Kidney (tissue), 14 donors: ENCODE data around the gene ZFP57. TPM values are rescaled to one million over a fixed set of nuclear protein-coding genes. Genes with fewer than 3 reads are reported as not detected.

ENCODE experiments used
- DNase-seq, 5 donors: peaks; one replicate each; pipeline ENCODE4 v3.0.0-alpha.2; 2013 to 2020
- FAIRE-seq: peaks from 2 replicates; lab custom pipeline; 2012; peaks lifted over from hg19 to GRCh38; lab: Jason Lieb, UNC
- H3K27ac ChIP-seq, 2 donors: one replicate each; pipeline ENCODE4 v1.7.0; 2013; ENCODE audit warnings: low read depth in 2 of 2, low read length in 2 of 2, inconsistent platforms in 1 of 2
- H3K27me3 ChIP-seq: one replicate; pipeline ENCODE4 v1.7.1; 2013; ENCODE audit warnings: low read length, inconsistent platforms; ENCODE audit not compliant: control insufficient read depth, insufficient read depth
- H3K36me3 ChIP-seq, 3 donors: one replicate each; pipeline versions ENCODE4 v1.7.0 to v1.7.1; 2013; ENCODE audit warnings: low read length in 3 of 3, control low read depth in 1 of 3, inconsistent platforms in 1 of 3; ENCODE audit not compliant: insufficient read depth in 3 of 3, control insufficient read depth in 2 of 3
- H3K4me1 ChIP-seq, 3 donors: one replicate each; pipeline versions ENCODE4 v1.7.0 to v1.7.1; 2013; ENCODE audit warnings: low read length in 3 of 3, inconsistent platforms in 1 of 3, low read depth in 1 of 3; ENCODE audit not compliant: control insufficient read depth in 2 of 3, insufficient read depth in 2 of 3
- H3K4me3 ChIP-seq, 3 donors: one replicate each; pipeline versions ENCODE4 v1.7.0 to v1.8.1; 2013; ENCODE audit warnings: low read length in 3 of 3, control low read depth in 1 of 3, inconsistent platforms in 1 of 3
- H3K9ac ChIP-seq, 3 donors: one replicate each; pipeline versions ENCODE4 v1.7.0 to v1.7.1; 2013; ENCODE audit warnings: low read length in 3 of 3, control low read depth in 1 of 3, inconsistent platforms in 1 of 3
- H3K9me3 ChIP-seq, 3 donors: one replicate each; pipeline versions ENCODE4 v1.7.0 to v1.7.1; 2013; ENCODE audit warnings: low read length in 3 of 3, control low read depth in 1 of 3, inconsistent platforms in 1 of 3; ENCODE audit not compliant: control insufficient read depth in 2 of 3, insufficient read depth in 1 of 3
- CTCF ChIP-seq: IDR thresholded peaks from 3 replicates; pipeline ENCODE4 v1.5.1; 2012; ENCODE audit warnings: mild to moderate bottlenecking, moderate library complexity, borderline replicate concordance; ENCODE audit not compliant: insufficient read depth; ENCODE audit errors: extremely low read depth
- intact Hi-C: fragments of 100-400 bp; cut with DNase I; formaldehyde crosslinking; loops from one replicate; pipeline ENCODE4 v1.11.1; 2022
- polyA plus RNA-seq: library from polyadenylated mRNA; stranded (reverse); fragments of 350-450 nt; fragmentation: Illumina TruSeq; extraction: RNeasy Lipid Tissue Mini Kit (QIAGEN cat#74804); gene quantifications from one replicate; pipeline ENCODE4 v1.2.3, GENCODE V29; 2014; ENCODE audit warnings: low read depth, low replicate concordance; ENCODE audit not compliant: insufficient read depth
- total RNA-seq: library from RNA; stranded (reverse); fragmentation: NEBNext Ultra II Directional; extraction: Animal tissue kit (Norgen Biotek cat#: 25700); gene quantifications from one replicate; pipeline ENCODE4 v1.2.1, GENCODE V29; 2021
- donor health status: control.
- donor health status: control.
- donor health status: control.
- donor health status: control.
- donor health status: control.
- donor health status: DM: yes; HTN: yes; CAD: no.
- donor health status: Normal renal cell carcinoma (clear cell type).

The ZFP57 gene
- total and polyA plus RNA-seq, 2 donors from 2014 or later: 1.1 TPM; not detected in 1

GRCh38 chr6:29679962-29680361 lies 990 bp downstream of the ZFP57 start:
- DNase-seq: no peak
- no peak overlapping the region for H3K9ac ChIP-seq
- H3K4me1 ChIP-seq: no peaks in the 10 kb centered on the region
- intact Hi-C loops: no loop called here
- no peak for FAIRE-seq
- H3K9me3 ChIP-seq: no peaks in the 10 kb centered on the region
- no peak overlapping the region for H3K27ac ChIP-seq
- no peak for TF ChIP-seq CTCF
- no peak overlapping the region for H3K4me3 ChIP-seq
- no peaks in the 10 kb centered on the region for H3K36me3 ChIP-seq
- no peaks in the 10 kb centered on the region for H3K27me3 ChIP-seq

- DNase-seq (no peak), FAIRE-seq (no peak)
- no peaks in the 10 kb centered on the region for H3K27me3 ChIP-seq
- no peaks in the 10 kb centered on the region for H3K4me1 ChIP-seq
- no peak for TF ChIP-seq CTCF
- intact Hi-C loops: no loop called here
- no peak overlapping the region for H3K9ac ChIP-seq
- H3K27ac ChIP-seq: no peak overlapping the region
- no peaks in the 10 kb centered on the region for H3K9me3 ChIP-seq
- no peaks in the 10 kb centered on the region for H3K36me3 ChIP-seq
- H3K4me3 ChIP-seq: no peak overlapping the region
Observed at GRCh38 chr6:29678114-29678513, 2.8 kb downstream of the ZFP57 start.

- H3K4me3 ChIP-seq: no peak overlapping the region
- no peak for FAIRE-seq
- DNase-seq: peak in 1 of 5 donors; percentile 16
- intact Hi-C loops: no loop called here
- no peak overlapping the region for H3K9ac ChIP-seq
- H3K4me1 ChIP-seq: no peaks in the 10 kb centered on the region
- TF ChIP-seq CTCF: no peak
- no peaks in the 10 kb centered on the region for H3K9me3 ChIP-seq
- H3K27ac ChIP-seq: no peak overlapping the region
- H3K36me3 ChIP-seq: no peaks in the 10 kb centered on the region
- no peaks in the 10 kb centered on the region for H3K27me3 ChIP-seq
Observed at GRCh38 chr6:29676981-29677601, 3.9 kb downstream of the ZFP57 start.

- Histone ChIP-seq H3K27ac (no peak overlapping the region), H3K9ac (no peak overlapping the region), H3K36me3 (no peaks in the 10 kb centered on the region), H3K4me3 (no peak overlapping the region), H3K9me3 (no peaks in the 10 kb centered on the region), H3K4me1 (no peaks in the 10 kb centered on the region), H3K27me3 (no peaks in the 10 kb centered on the region)
- no peak for TF ChIP-seq CTCF
- intact Hi-C loops: no loop called here
- FAIRE-seq: no peak
- DNase-seq: no peak
Observed at GRCh38 chr6:29675561-29675960, 5.4 kb downstream of the ZFP57 start.
